G401 (cell line): Measurements from ENCODE around the gene SOWAHA. TPM values are rescaled to one million over a fixed set of nuclear protein-coding genes. Genes with fewer than 3 reads are reported as not detected.

Experiments
- DNase-seq: peaks from one replicate; pipeline ENCODE4 v3.0.0-alpha.2; 2015; ENCODE audit warnings: low spot score
- in situ Hi-C: cut with HindIII; loops from 2 replicates; pipeline ENCODE4 v1.10.0; 2016; ENCODE audit warnings: low sequenced_read_pairs, mixed read lengths
- total RNA-seq: library from RNA; depleted of rRNA; stranded (reverse); fragments of >200 nt; shearing (Covaris generic); gene quantifications from 2 replicates; pipeline ENCODE4 v1.2.3, GENCODE V29; 2014

Gene SOWAHA
- total RNA-seq, 1 experiment from 2014 or later, result 0.78 TPM

GRCh38 chr5:132822650-132823480, 9.8 kb downstream of the SOWAHA start:
- DNase-seq, result peak; percentile 71
- in situ Hi-C loops, result no loop called here

DNA sequence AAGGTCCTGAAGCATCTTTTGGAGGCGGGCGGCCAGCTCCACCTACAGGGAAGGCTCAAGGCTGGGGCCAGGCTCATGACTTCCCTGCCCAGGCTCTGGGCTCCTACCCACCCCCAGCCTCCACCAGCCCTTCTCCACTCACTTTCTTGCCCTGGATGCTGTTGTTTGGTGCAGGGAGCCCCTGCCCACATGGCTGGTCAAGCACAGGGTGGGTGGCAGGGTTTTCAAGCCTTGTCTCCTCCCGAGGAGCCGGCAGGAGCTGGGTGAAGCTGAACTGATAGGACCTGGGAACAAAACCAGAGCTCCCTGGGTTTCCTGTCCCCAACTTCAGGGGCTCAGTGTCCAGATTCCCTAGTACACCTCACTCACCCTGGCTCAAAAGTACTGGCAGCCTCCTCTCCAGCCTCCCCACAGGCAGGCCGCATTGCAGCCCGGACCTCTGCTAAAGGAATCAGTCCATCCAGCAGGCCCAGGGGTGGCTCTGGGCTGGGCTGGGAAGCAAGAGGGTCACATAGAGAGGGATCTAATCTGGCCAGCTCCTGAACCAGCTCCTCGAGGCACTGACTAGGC, 10.5 kb downstream of the SOWAHA start:
- in situ Hi-C loops, result no loop called here
- peak; percentile 71 for DNase-seq

- no peak for DNase-seq
- in situ Hi-C loops, result no loop called here
Measured at GRCh38 chr5:132824426-132824825, 11.3 kb downstream of the SOWAHA start.

GRCh38 chr5:132825033-132825833, 12.1 kb downstream of the SOWAHA start:
- in situ Hi-C loops, result no loop called here
- DNase-seq, result no peak

GRCh38 chr5:132825834-132826391, 12.8 kb downstream of the SOWAHA start:
- DNase-seq, result no peak
- in situ Hi-C loops, result no loop called here

- in situ Hi-C loops, result no loop called here
- DNase-seq, result no peak
Measured at GRCh38 chr5:132826424-132827082, 13.5 kb downstream of the SOWAHA start.

- no peak for DNase-seq
- in situ Hi-C loops, result no loop called here
Measured at GRCh38 chr5:132827943-132828673, 15.0 kb downstream of the SOWAHA start.

DNA sequence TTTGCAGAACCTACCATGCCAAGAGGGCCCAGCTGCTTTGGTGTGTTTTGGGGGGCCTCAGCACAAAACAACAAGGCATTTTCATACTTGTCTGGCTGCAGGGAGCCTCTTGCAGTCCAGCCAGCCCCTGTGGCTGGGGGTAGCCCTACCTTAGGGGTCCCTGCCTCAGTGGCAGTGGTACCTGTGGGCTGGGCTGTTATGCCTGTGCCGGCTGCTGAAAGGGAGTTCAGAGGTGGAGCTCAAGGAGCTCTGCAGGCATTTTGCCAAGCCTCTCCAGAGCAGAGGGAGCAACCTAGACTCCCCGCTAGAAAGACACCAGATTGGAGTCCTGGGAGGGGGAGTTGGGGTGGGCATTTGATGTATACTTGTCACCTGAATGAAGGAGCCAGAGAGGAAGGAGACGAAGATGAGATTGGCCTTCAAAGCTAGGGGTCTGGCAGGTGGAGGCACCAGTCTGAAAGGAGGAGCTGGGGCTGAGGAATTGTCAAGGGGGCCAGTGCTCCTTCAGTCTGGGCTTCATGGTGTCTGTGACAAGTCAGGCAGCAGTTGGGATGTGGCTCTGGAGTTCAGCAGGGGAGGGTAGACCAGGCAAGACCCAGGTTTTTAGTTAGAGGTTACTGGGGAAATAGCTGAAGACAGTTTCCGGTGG, 15.9 kb downstream of the SOWAHA start:
- DNase-seq, result no peak
- in situ Hi-C loops, result no loop called here

DNA sequence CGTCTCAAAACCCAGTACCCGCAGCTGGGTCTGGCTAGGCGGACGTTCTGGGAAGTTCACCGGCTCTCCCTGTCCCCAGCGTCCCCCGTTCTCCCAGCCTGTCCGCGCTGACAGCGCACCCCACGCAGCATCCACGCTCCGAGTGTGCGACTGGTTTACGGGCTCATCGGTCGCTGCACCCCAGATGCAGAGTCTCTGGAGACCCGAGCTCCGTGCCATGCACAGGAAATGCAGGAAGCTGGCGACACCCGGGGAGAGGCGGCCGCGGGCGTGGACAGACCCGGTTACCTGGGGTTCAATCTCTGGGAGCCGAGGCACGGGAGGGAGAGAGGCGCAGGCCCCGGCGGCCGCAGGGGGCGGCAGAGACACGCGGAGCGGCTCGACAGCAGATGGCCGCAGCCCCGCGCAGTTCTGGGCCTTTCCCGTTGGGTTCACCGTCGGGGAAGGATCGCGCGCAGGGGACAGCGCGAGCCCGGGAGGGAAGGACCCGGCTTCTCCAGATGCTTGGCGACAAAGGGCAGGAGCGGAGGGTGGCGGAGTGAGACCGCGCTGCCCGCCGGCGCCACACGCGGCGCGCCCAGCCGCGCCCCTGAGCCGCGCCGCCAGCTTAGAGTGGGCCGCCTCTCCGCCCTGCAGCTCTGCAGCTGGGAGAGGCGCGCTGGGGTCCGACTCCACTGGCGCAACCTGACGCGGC, 16.8 kb downstream of the SOWAHA start:
- DNase-seq, result peak; percentile 70
- in situ Hi-C loops, result no loop called here

DNA sequence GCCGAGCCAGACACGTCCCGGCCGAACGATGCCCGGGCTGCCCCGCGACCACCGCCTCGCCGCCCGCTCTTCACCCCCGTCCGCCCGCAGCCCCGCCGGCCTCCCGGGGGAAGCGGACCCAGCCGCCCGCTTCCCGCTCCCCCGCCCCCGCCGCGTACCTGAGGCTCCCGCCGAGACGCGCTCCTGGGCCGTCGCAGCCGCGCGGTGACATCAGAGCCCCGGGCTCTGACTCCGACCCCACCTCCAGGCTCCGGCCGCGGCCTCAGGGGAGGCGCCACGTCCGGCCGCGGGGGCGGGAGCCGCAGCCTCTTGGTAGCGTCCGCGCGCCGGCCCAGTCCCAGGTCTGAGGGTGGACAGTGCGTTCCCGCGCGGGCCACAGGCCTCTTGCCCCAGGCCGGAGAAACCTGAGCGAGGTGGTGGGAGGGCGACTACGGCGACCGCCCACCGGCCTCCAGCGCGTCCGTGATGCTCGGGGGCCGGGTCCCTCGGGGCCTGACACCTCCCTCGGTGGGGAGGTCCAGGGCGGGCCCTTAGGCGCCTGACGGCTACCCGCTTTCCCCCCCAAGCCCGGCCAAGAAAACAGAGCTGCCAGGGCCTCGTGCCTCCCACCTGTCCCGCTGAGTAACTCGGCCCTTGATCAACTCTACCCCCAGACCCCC, 17.5 kb downstream of the SOWAHA start, which contains the start of gene SHROOM1:
Gene SHROOM1 (minus strand): TSS at position 212 of the 659 bp plus-strand sequence. CDS start 4,507 bp downstream, outside the sequence.
- in situ Hi-C loops, result no loop called here
- peak; percentile 64 for DNase-seq

- in situ Hi-C loops, result no loop called here
- DNase-seq, result no peak
Measured at GRCh38 chr5:132831095-132831860, 18.2 kb downstream of the SOWAHA start.

DNA sequence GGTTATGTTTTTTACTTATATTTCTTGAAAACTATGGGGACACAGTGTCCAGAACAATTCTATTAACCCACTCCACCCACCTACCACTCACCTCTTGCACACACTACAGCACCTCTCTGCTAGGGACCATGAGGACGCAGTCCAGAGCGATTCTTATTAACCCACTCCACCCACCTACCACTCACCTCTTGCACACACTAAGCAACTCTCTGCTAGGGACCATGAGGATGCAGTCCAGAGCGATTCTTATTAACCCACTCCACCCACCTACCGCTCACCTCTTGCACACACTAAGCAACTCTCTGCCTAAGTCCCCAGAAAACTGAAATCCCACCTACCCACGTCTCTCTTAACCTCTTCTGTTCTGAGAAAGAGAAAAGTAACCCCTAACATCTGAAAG, 19.5 kb downstream of the SOWAHA start:
- in situ Hi-C loops, result no loop called here
- no peak for DNase-seq

DNA sequence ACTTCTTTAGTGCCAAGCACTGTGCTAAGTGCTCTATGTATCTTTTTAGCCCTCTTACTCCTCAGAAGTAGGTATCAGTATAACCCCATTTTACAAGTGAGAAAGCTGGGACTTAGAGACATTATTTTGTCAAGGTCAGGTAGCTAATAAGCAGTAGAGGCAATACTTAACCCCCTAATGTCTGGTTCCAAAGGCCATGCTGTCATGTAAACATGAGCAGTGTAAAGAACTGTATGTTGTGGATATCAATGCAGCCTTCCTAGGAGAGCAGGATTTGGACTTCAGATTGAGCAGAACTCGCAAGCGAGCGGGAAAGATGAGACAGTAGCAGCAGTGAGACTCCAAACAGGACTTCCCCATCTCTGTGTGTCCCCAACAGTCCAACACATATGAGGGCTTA, 21.0 kb downstream of the SOWAHA start:
- no peak for DNase-seq
- in situ Hi-C loops, result no loop called here

DNA sequence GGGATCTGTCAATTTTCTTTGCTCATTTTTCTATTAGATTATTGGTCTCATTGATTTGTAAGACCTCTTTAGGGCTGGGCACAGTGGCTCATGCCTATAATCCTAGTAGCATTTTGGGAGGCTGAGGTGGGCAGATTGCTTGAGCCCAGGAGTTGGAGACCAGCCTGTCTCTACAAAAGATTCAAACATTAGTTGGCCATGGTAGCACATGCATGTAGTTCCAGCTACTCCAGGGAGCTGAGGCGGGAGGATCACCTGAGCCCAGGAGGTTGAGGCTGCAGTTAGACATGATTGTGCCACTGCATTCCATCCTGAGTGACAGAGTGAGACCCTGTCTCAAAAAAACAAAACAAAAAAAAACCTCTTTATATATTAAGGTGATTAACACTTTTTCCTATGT, 23.8 kb downstream of the SOWAHA start:
- no peak for DNase-seq
- in situ Hi-C loops, result no loop called here

GRCh38 chr5:132837868-132838267, 24.8 kb downstream of the SOWAHA start:
- in situ Hi-C loops, result no loop called here
- DNase-seq, result no peak

GRCh38 chr5:132838516-132839282, 25.6 kb downstream of the SOWAHA start:
- peak; percentile 73 for DNase-seq
- in situ Hi-C loops, result no loop called here
